GM12878 (cell line): ENCODE measurements around the gene XDH. TPM values are rescaled to one million over a fixed set of nuclear protein-coding genes. Genes with fewer than 3 reads are reported as not detected.

Experiments
- CBX3 ChIP-seq: fragments of 200-600 bp; sonication (generic); IDR thresholded peaks from 2 replicates; pipeline ENCODE4 v1.6.1; 2016; ENCODE audit warnings: low read depth, borderline replicate concordance
- E2F4 ChIP-seq: IDR thresholded peaks from 2 replicates; pipeline ENCODE4 v1.6.1; 2012; ENCODE audit warnings: low read depth, low read length, improper control_type of control experiment
- EP300 ChIP-seq, 2 experiments: fragments of 150-350 bp in 1 of 2; IDR thresholded peaks; 2 replicates each; pipeline ENCODE4 v1.6.1; 2011 to 2012; ENCODE audit warnings: low read depth in 2 of 2, low read length in 2 of 2, borderline replicate concordance in 1 of 2, improper control_type of control experiment in 1 of 2, inconsistent platforms in 1 of 2; ENCODE audit not compliant: control insufficient read depth in 1 of 2
- EZH2 ChIP-seq: IDR thresholded peaks from 2 replicates; pipeline ENCODE4 v1.6.1; 2012; ENCODE audit warnings: low read depth, mild to moderate bottlenecking, control low read depth, inconsistent platforms, low read length, borderline replicate concordance; ENCODE audit not compliant: control insufficient read depth
- FOS ChIP-seq: IDR thresholded peaks from 3 replicates; pipeline ENCODE4 v1.6.1; 2011; ENCODE audit warnings: borderline replicate concordance; ENCODE audit not compliant: insufficient read length; ENCODE audit errors: extremely low read depth
- GABPA ChIP-seq: IDR thresholded peaks from 2 replicates; pipeline ENCODE4 v1.6.1; 2014; ENCODE audit warnings: antibody characterized with exemption, low read depth, mild to moderate bottlenecking, inconsistent platforms
- MEF2A ChIP-seq: IDR thresholded peaks from 2 replicates; pipeline ENCODE4 v1.6.1; 2011; ENCODE audit warnings: low read depth, mild to moderate bottlenecking, low read length, moderate library complexity; ENCODE audit not compliant: insufficient read depth
- MEF2B ChIP-seq: fragments of 450-650 bp; IDR thresholded peaks from 2 replicates; pipeline ENCODE4 v1.6.1; 2018; ENCODE audit warnings: mild to moderate bottlenecking, moderate library complexity; ENCODE audit not compliant: partially characterized antibody, poor library complexity, severe bottlenecking
- MTA2 ChIP-seq: fragments of 450-650 bp; IDR thresholded peaks from 2 replicates; pipeline ENCODE4 v1.6.1; 2016; ENCODE audit warnings: low read depth, mild to moderate bottlenecking, moderate library complexity
- NBN ChIP-seq: fragments of 450-650 bp; IDR thresholded peaks from 2 replicates; pipeline ENCODE4 v1.6.1; 2016
- NKRF ChIP-seq: fragments of 450-650 bp; conservative IDR thresholded peaks from 2 replicates; pipeline ENCODE4 v1.6.1; 2017; ENCODE audit warnings: mild to moderate bottlenecking, moderate library complexity
- NR2C1 ChIP-seq: fragments of 450-650 bp; IDR thresholded peaks from 2 replicates; pipeline ENCODE4 v1.6.1; 2017; ENCODE audit warnings: antibody characterized with exemption, mild to moderate bottlenecking, moderate library complexity
- NR2C2 ChIP-seq: IDR thresholded peaks from 2 replicates; pipeline ENCODE4 v1.6.1; 2011; ENCODE audit warnings: borderline replicate concordance, low read depth; ENCODE audit not compliant: control insufficient read depth, insufficient read length
- NR2F1 ChIP-seq: fragments of 450-650 bp; conservative IDR thresholded peaks from 2 replicates; pipeline ENCODE4 v1.6.1; 2017; ENCODE audit warnings: mild to moderate bottlenecking
- PRDM15 ChIP-seq: fragments of 450-650 bp; formaldehyde crosslinking; IDR thresholded peaks from 2 replicates; pipeline ENCODE4 v1.4.0; 2020; ENCODE audit warnings: mild to moderate bottlenecking, moderate library complexity
- RUNX3 ChIP-seq: IDR thresholded peaks from 2 replicates; pipeline ENCODE4 v1.6.1; 2012; ENCODE audit warnings: low read length, inconsistent platforms
- SKIL ChIP-seq: fragments of 450-650 bp; IDR thresholded peaks from 2 replicates; pipeline ENCODE4 v1.6.1; 2017; ENCODE audit warnings: mild to moderate bottlenecking, low read depth, inconsistent platforms; ENCODE audit not compliant: poor library complexity, severe bottlenecking
- SP1 ChIP-seq: IDR thresholded peaks from one replicate; pipeline ENCODE4 v1.6.1; 2011; ENCODE audit warnings: low read depth, low read length
- USF2 ChIP-seq: IDR thresholded peaks from 2 replicates; pipeline ENCODE4 v1.6.1; 2011; ENCODE audit warnings: low read depth, low read length, improper control_type of control experiment, borderline replicate concordance
- YY1 ChIP-seq: IDR thresholded peaks from 2 replicates; pipeline ENCODE4 v1.6.1; 2011; ENCODE audit warnings: low read depth, mild to moderate bottlenecking, low read length
- polyA plus RNA-seq, 11 experiments: library from polyadenylated mRNA; depleted of rRNA in 4 of 11; unstranded in 6 of 11; stranded (reverse) in 5 of 11; fragments of >200 nt; fragmentation: Nextera tagmentation in 4 of 11; fragmentation: Illumina TruSeq in 1 of 11; extraction: Ambion mirVana in 4 of 11; extraction: Trizol in 1 of 11; gene quantifications; 1 replicate in 1 of 11; 2 replicates in 10 of 11; pipeline versions ENCODE4 v1.2.1 to v1.2.3, GENCODE V29; 2011 to 2016; ENCODE audit warnings: inconsistent platforms in 2 of 11, missing spikeins in 2 of 11, low read depth in 1 of 11
- total RNA-seq, 4 experiments: library from RNA; depleted of rRNA in 3 of 4; stranded (reverse); fragments of >200 nt in 3 of 4; fragmentation: Illumina TruSeq in 1 of 4; extraction: Trizol in 1 of 4; gene quantifications; 2 replicates each; pipeline versions ENCODE4 v1.2.1 to v1.2.3, GENCODE V29; 2013 to 2021

The XDH gene
- total and polyA plus RNA-seq, 10 of the 15 experiments (the other 5 are each of a cell fraction or from before 2014, with no cell fraction given), result 0.01 TPM; not detected in 9

- no peak for TF ChIP-seq SKIL
- no peak for TF ChIP-seq CBX3
- peak; percentile 67 for TF ChIP-seq RUNX3
- TF ChIP-seq NR2C2, result no peak
- no peak for TF ChIP-seq FOS
- no peak for TF ChIP-seq SP1
- TF ChIP-seq EP300 (IDR thresholded peaks at IDR 0.05; ENCODE audit: borderline replicate concordance in 1 of 2, control insufficient read depth in 1 of 2, low read depth in 2 of 2, low read length in 2 of 2), result peak; percentile 36 to 39; a peak in 1 of 4 replicates
- TF ChIP-seq NBN, result peak; percentile 26; the same call in 1 of the 2 replicates
- no peak for TF ChIP-seq NR2F1
- TF ChIP-seq MTA2, result peak; percentile 92
- TF ChIP-seq MEF2A, result peak; percentile 66; the same call in 1 of the 2 replicates
- no peak for TF ChIP-seq NKRF
- TF ChIP-seq GABPA, result no peak
- no peak for TF ChIP-seq YY1
- peak; percentile 63 for TF ChIP-seq MEF2B
- no peak for TF ChIP-seq EZH2
- no peak for TF ChIP-seq E2F4
- no peak for TF ChIP-seq USF2
- TF ChIP-seq NR2C1, result no peak
- TF ChIP-seq PRDM15, result no peak
Observed at GRCh38 chr2:31324016-31324633, 90.4 kb downstream of the XDH start (continued).
